ENCODE data around the gene CRYL1. TPM values are rescaled to one million over a fixed set of nuclear protein-coding genes. Genes with fewer than 3 reads are reported as not detected.

CRYL1 gene
- total RNA-seq, 3 donors from 2014 or later (not counting 1 experiment from before 2014, with no cell fraction given), result 13.4 to 15.8 (median 14.9) TPM

- intact Hi-C loops (cut with micrococcal nuclease), result no loop called here
- Histone ChIP-seq H3K4me1 (ENCODE audit: control insufficient read depth, insufficient read depth, low read length) (peaks cover 10% of the 10 kb centered on the region), H3K27ac (ENCODE audit: low read length) (no peak overlapping the region), H3K4me3 (ENCODE audit: low read length) (no peak overlapping the region), H3K9me3 (ENCODE audit: control insufficient read depth, insufficient read depth, low read length) (no peaks in the 10 kb centered on the region), H3K27me3 (ENCODE audit: control insufficient read depth, insufficient read depth, low read length) (peaks cover 2% of the 10 kb centered on the region), H3K36me3 (ENCODE audit: control insufficient read depth, insufficient read depth, low read length) (no peaks in the 10 kb centered on the region)
- 97% methylated on average over 3 of the region's 3 CpGs for WGBS (ENCODE audit: insufficient coverage)
- DNase-seq, result no peak
- Mint-ChIP-seq H3K27me3 (ENCODE audit: low read depth in 2 of 2) (peaks cover 10 to 12% of the 10 kb centered on the region in 2 donors), H3K27ac (no peak overlapping the region), H3K36me3 (no peaks in the 10 kb centered on the region), H3K4me1 (peaks cover 0 to 9% of the 10 kb centered on the region in 2 donors), H3K4me3 (no peak overlapping the region), H3K9me3 (no peaks in the 10 kb centered on the region)
- TF ChIP-seq CTCF (IDR thresholded peaks at IDR 0.05), result no peak
- no peak for ATAC-seq
Measured at GRCh38 chr13:20354722-20355121, 170.9 kb downstream of the CRYL1 start.

- no peaks in the 10 kb centered on the region for H3K36me3 Mint-ChIP-seq
Measured at GRCh38 chr13:20353973-20354372, 171.7 kb downstream of the CRYL1 start.

More at GRCh38 chr13:20353973-20354372, 171.7 kb downstream of the CRYL1 start:
- TF ChIP-seq CTCF (IDR thresholded peaks at IDR 0.05), result no peak
- H3K4me3 Mint-ChIP-seq, result no peak overlapping the region
- H3K4me1 ChIP-seq (ENCODE audit: control insufficient read depth, insufficient read depth, low read length), result peaks cover 10% of the 10 kb centered on the region
- intact Hi-C loops (cut with micrococcal nuclease), result no loop called here
- peaks cover 0 to 9% of the 10 kb centered on the region in 2 donors for H3K4me1 Mint-ChIP-seq
- no peak for DNase-seq
- H3K27ac Mint-ChIP-seq, result no peak overlapping the region
- H3K4me3 ChIP-seq (ENCODE audit: low read length), result no peak overlapping the region
- ATAC-seq, result no peak
- H3K27me3 ChIP-seq (ENCODE audit: control insufficient read depth, insufficient read depth, low read length), result peaks cover 2% of the 10 kb centered on the region
- H3K9me3 Mint-ChIP-seq, result no peaks in the 10 kb centered on the region
- no peaks in the 10 kb centered on the region for H3K36me3 ChIP-seq (ENCODE audit: control insufficient read depth, insufficient read depth, low read length)
- no peaks in the 10 kb centered on the region for H3K9me3 ChIP-seq (ENCODE audit: control insufficient read depth, insufficient read depth, low read length)
- no peak overlapping the region for H3K27ac ChIP-seq (ENCODE audit: low read length)
- 92% methylated on average over 1 of the region's 2 CpGs for WGBS (ENCODE audit: insufficient coverage)
- peaks cover 12 to 14% of the 10 kb centered on the region in 2 donors for H3K27me3 Mint-ChIP-seq (ENCODE audit: low read depth in 2 of 2)

Other genes with a start within 250 kb of the CRYL1 start
- 10 to 100 TPM in 2 of 3 donors, 1 to 10 TPM in 1; 9.2 to 13.9 (median 13.9) TPM for gene IFT88, start 41.3 kb upstream of the CRYL1 start, total RNA-seq
- under 1 TPM; 0.14 to 0.33 (median 0.25) TPM for gene IL17D, start 177.8 kb upstream of the CRYL1 start, total RNA-seq
- 1 to 10 TPM; 3.8 to 5.1 (median 4.6) TPM for gene EEF1AKMT1, start 248.1 kb upstream of the CRYL1 start, total RNA-seq

All from natural killer cell (primary cell).